GM10266 (cell line): ENCODE measurements around the gene EMC6.

Experiments used
- DNase-seq: peaks from one replicate; pipeline ENCODE4 v3.0.0; 2012; ENCODE audit errors: extremely low spot score
- CTCF ChIP-seq: IDR thresholded peaks from 2 replicates; pipeline ENCODE4 v1.5.1; 2012; ENCODE audit warnings: mild to moderate bottlenecking, low read depth; ENCODE audit not compliant: control insufficient read depth, insufficient read depth; ENCODE audit errors: missing control alignments

Gene EMC6

GRCh38 chr17:3668279-3669084, at the start of gene EMC6, which contains the start of gene TAX1BP3:
Gene EMC6 (plus strand): TSS chr17:3668812. CDS start chr17:3669147, 335 bp downstream.
Gene TAX1BP3 (minus strand): TSS chr17:3668578. CDS start chr17:3668526, 52 bp downstream.
- DNase-seq: peak; percentile 100
- TF ChIP-seq CTCF: no peak

GRCh38 chr17:3621146-3621720, 47.4 kb upstream of the EMC6 start:
- no peak for TF ChIP-seq CTCF
- no peak for DNase-seq

- no peak for DNase-seq
- TF ChIP-seq CTCF: no peak
Measured at GRCh38 chr17:3622977-3623594, 45.5 kb upstream of the EMC6 start.

- DNase-seq: no peak
- TF ChIP-seq CTCF: no peak
Measured at GRCh38 chr17:3626831-3627768, 41.5 kb upstream of the EMC6 start.

- no peak for TF ChIP-seq CTCF
- DNase-seq: no peak
Measured at GRCh38 chr17:3627769-3628167, 40.8 kb upstream of the EMC6 start.

GRCh38 chr17:3630781-3631180, 37.8 kb upstream of the EMC6 start:
- DNase-seq: no peak
- no peak for TF ChIP-seq CTCF
